ENCODE data around the gene AIF1L. TPM values are rescaled to one million over a fixed set of nuclear protein-coding genes. Genes with fewer than 3 reads are reported as not detected.

The AIF1L gene
- total RNA-seq, 2 experiments from 2014 or later, result 1.0 to 1.4 TPM

DNA sequence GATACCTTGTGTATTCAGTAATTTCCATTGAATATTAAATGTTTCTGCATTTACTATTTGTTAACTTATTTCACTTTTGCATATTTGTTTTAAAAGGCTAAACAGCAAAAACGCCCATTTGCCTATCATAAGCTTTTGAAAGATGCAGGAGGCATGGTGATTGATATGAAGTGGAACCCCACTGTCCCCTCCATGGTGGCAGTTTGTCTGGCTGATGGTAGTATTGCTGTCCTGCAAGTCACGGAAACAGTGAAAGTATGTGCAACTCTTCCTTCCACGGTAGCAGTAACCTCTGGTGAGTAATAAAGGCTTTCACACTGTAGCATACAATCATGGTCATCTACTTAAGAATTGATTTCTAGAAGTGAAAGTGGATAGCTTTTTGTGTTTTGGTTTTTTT lies 32.9 kb downstream of the AIF1L start:
- Mint-ChIP-seq H3K27me3 (no peaks in the 10 kb centered on the region), H3K27ac (peak overlapping the region; percentile 3), H3K9me3 (ENCODE audit: low read depth) (no peaks in the 10 kb centered on the region), H3K4me3 (no peak overlapping the region), H3K4me1 (peaks cover 33% of the 10 kb centered on the region), H3K36me3 (ENCODE audit: low read depth) (peaks cover 56% of the 10 kb centered on the region)
- ChIA-PET CTCF (no interaction called here), POLR2A (no interaction called here)
- DNase-seq (no peak), ATAC-seq (no peak)
- intact Hi-C loops (cut with DNase I, micrococcal nuclease), result loop anchor here (5.0 to 10.0 kb wide), 5 partner anchors 606 to 1813 kb away; partner anchors contain the start of genes MED27 (in 2 of the 2), GTF3C4 (in 1 of the 2) and TSC1 (in 1 of the 2)

DNA sequence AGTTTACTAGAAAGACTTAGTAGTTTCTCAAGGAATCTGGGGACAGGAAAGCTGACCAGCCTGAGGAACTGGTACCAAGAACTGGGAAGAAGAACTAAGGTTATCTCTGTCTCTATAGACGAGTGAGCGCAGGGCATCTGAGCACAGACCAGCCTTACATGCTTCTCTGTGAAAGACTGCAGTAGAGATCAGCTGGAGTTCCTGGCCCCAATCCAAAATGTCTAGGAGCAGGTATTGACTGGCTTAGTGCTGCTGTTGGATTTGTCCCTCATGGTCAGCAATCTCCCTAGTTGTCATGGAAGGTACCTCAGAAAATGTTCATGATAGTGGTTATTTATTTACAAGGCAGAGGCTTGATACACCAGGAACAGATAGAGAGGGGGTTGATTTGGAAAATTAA lies 42.3 kb downstream of the AIF1L start:
- Mint-ChIP-seq H3K4me1 (no peaks in the 10 kb centered on the region), H3K36me3 (ENCODE audit: low read depth) (peaks cover 55% of the 10 kb centered on the region), H3K9me3 (ENCODE audit: low read depth) (no peaks in the 10 kb centered on the region), H3K27ac (no peak overlapping the region), H3K27me3 (no peaks in the 10 kb centered on the region), H3K4me3 (no peak overlapping the region)
- intact Hi-C loops (cut with DNase I, micrococcal nuclease), result no loop called here
- ChIA-PET CTCF (no interaction called here), POLR2A (no interaction called here)
- ATAC-seq (no peak), DNase-seq (no peak)

DNA sequence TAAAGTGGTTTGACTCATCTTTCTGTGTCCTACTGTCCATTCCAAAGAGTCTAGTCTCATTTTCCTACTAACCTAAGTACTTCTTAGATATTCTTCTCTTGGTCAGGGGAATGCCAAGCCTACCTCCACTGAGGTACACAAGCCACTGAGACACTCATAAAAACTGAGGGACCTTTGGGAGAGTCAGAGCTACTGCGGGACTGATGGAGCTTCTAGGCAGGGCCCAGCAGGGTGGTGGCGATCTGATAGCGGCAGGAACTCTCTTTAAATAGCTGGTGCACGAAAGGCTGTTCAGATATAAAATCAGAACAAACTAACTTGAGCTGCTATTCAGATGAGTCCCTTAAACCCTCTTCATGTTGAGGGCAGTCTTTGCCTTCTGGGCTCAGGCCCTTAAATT lies 43.8 kb downstream of the AIF1L start:
- intact Hi-C loops (cut with DNase I, micrococcal nuclease), result no loop called here
- ChIA-PET CTCF (interaction anchor here (0.7 to 1.1 kb wide), 4 partner anchors 13 to 444 kb away, joined by 3 to 4 read pairs (median 4); no protein-coding TSS in a partner anchor), POLR2A (interaction anchor here (1.3 kb wide), 1 partner anchor 14 kb away, joined by 4 read pairs; the partner anchor contains the start of gene NUP214)
- ATAC-seq (no peak), DNase-seq (no peak)
- Mint-ChIP-seq H3K36me3 (ENCODE audit: low read depth) (peaks cover 55% of the 10 kb centered on the region), H3K9me3 (ENCODE audit: low read depth) (no peaks in the 10 kb centered on the region), H3K27me3 (no peaks in the 10 kb centered on the region), H3K4me1 (no peaks in the 10 kb centered on the region), H3K27ac (no peak overlapping the region), H3K4me3 (no peak overlapping the region)

DNA sequence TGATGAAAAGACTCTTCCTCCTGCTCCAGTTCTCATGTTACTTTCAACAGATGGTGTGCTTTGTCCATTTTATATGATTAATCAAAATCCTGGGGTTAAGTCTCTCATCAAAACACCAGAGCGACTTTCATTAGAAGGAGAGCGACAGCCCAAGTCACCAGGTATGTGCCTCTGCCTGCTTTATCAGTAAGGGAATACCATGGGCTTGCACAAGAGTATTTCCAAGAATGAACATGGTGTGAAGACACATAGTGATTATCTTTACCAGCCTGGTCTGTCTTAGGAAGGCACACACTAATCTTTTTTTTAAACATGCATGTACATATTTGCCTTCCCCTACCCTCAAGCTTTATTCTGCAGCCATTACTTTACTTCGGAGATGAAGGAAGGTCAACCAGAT lies 44.2 kb downstream of the AIF1L start:
- ATAC-seq, result no peak

DNA sequence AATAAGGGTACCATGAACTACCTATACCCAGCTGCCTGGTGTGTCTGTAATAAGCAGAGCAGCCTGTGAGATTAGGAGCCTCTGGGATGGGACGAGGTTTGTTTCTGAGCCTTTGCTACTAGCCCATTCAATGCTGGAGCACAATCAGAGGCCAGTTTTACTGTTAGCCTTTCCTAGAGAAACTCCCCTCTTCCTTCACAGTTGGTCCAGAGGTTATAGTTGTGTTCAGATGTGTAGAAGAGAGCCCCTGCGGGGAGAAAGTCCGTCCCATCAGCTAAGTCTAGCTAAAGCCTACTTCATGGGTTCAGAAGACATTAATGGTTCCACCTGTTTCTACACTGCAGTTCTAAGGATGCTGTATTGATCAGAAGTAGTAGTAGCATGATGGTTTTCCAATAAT lies 45.8 kb downstream of the AIF1L start:
- Mint-ChIP-seq H3K27me3 (no peaks in the 10 kb centered on the region), H3K9me3 (ENCODE audit: low read depth) (no peaks in the 10 kb centered on the region), H3K4me3 (no peak overlapping the region), H3K27ac (no peak overlapping the region), H3K4me1 (no peaks in the 10 kb centered on the region), H3K36me3 (ENCODE audit: low read depth) (peaks cover 62% of the 10 kb centered on the region)
- ChIA-PET CTCF (interaction anchor here (0.8 kb wide), 1 partner anchor 208 kb away, joined by 3 read pairs; no protein-coding TSS in a partner anchor), POLR2A (no interaction called here)
- DNase-seq (no peak), ATAC-seq (no peak)
- intact Hi-C loops (cut with DNase I, micrococcal nuclease), result no loop called here

More for the DNA sequence above, 44.2 kb downstream of the AIF1L start:
- ChIA-PET CTCF (interaction anchor here (0.7 to 1.1 kb wide), 3 partner anchors 14 to 444 kb away, joined by 3 to 4 read pairs (median 4); no protein-coding TSS in a partner anchor), POLR2A (interaction anchor here (1.3 kb wide), 1 partner anchor 15 kb away, joined by 4 read pairs; the partner anchor contains the start of gene NUP214)
- Mint-ChIP-seq H3K36me3 (ENCODE audit: low read depth) (peaks cover 59% of the 10 kb centered on the region), H3K27ac (no peak overlapping the region), H3K9me3 (ENCODE audit: low read depth) (no peaks in the 10 kb centered on the region), H3K4me1 (no peaks in the 10 kb centered on the region), H3K27me3 (no peaks in the 10 kb centered on the region), H3K4me3 (no peak overlapping the region)
- intact Hi-C loops (cut with DNase I, micrococcal nuclease), result no loop called here
- no peak for DNase-seq

DNA sequence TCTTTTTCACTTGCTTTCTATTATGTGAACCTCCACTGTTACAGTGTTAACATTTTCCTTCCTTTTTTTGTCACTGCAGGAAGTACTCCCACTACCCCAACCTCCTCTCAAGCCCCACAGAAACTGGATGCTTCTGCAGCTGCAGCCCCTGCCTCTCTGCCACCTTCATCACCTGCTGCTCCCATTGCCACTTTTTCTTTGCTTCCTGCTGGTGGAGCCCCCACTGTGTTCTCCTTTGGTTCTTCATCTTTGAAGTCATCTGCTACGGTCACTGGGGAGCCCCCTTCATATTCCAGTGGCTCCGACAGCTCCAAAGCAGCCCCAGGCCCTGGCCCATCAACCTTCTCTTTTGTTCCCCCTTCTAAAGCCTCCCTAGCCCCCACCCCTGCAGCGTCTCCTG lies 47.9 kb downstream of the AIF1L start:
- Mint-ChIP-seq H3K27me3 (no peaks in the 10 kb centered on the region), H3K4me1 (peaks cover 3% of the 10 kb centered on the region), H3K27ac (peak overlapping the region; percentile 43), H3K9me3 (ENCODE audit: low read depth) (no peaks in the 10 kb centered on the region), H3K4me3 (no peak overlapping the region), H3K36me3 (ENCODE audit: low read depth) (peaks cover 61% of the 10 kb centered on the region)
- DNase-seq (no peak), ATAC-seq (no peak)
- ChIA-PET CTCF (no interaction called here), POLR2A (no interaction called here)
- intact Hi-C loops (cut with DNase I, micrococcal nuclease), result no loop called here

DNA sequence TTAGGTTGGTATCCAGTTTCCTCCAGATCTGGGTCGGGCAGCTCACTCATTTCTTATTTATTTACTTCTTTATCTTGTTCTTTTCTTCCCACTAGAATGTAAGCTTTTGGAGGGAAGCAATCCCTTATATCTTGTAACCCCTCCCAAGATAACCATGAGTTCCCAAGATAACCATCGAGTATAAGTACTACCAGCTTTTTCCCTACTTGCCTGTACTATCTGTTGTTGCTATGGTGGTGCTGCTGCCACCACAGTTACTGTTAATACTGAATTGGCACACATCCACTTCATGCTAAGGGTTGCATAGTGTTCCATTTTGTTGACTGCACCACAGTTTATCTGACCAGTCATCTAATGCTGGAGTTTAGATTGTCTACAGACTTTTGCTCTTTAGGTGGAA lies 48.9 kb downstream of the AIF1L start:
- peaks cover 59% of the 10 kb centered on the region for H3K36me3 Mint-ChIP-seq (ENCODE audit: low read depth)
- ChIA-PET CTCF (interaction anchor here (1.0 to 1.2 kb wide), 2 partner anchors 31 to 33 kb away, joined by 3 to 4 read pairs; no protein-coding TSS in a partner anchor), POLR2A (no interaction called here)
- no peaks in the 10 kb centered on the region for H3K9me3 Mint-ChIP-seq (ENCODE audit: low read depth)
- H3K4me1 Mint-ChIP-seq, result peaks cover 11% of the 10 kb centered on the region
- ATAC-seq (no peak), DNase-seq (no peak)
- H3K27me3 Mint-ChIP-seq, result no peaks in the 10 kb centered on the region
- H3K27ac Mint-ChIP-seq, result no peak overlapping the region
- intact Hi-C loops (cut with DNase I, micrococcal nuclease), result no loop called here
- no peak overlapping the region for H3K4me3 Mint-ChIP-seq

DNA sequence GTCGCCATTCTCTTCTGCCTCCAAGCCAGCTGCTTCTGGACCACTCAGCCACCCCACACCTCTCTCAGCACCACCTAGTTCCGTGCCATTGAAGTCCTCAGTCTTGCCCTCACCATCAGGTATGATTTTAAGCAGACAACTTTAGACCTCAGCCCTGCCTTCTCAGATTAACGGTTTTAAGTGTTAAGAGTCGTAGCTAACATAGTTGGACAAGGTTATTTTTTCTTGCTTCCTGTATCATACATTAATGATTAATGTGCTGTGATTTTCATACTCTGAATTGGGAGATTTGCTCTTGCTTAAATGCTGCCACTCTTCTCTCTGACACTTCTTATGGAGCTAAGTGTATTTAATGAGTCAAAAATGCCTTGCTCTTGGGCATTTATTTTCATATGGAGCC lies 49.9 kb downstream of the AIF1L start:
- ChIA-PET CTCF (interaction anchor here (0.8 to 1.2 kb wide), 3 partner anchors 30 to 1320 kb away, joined by 3 to 4 read pairs (median 3); no protein-coding TSS in a partner anchor), POLR2A (interaction anchor here (0.5 kb wide), 1 partner anchor 9 kb away, joined by 3 read pairs; no protein-coding TSS in a partner anchor)
- DNase-seq, result no peak
- Mint-ChIP-seq H3K4me1 (peaks cover 11% of the 10 kb centered on the region), H3K9me3 (ENCODE audit: low read depth) (no peaks in the 10 kb centered on the region), H3K36me3 (ENCODE audit: low read depth) (peaks cover 56% of the 10 kb centered on the region), H3K27ac (no peak overlapping the region), H3K4me3 (no peak overlapping the region), H3K27me3 (no peaks in the 10 kb centered on the region)
- ATAC-seq, result no peak
- intact Hi-C loops (cut with DNase I, micrococcal nuclease), result no loop called here

DNA sequence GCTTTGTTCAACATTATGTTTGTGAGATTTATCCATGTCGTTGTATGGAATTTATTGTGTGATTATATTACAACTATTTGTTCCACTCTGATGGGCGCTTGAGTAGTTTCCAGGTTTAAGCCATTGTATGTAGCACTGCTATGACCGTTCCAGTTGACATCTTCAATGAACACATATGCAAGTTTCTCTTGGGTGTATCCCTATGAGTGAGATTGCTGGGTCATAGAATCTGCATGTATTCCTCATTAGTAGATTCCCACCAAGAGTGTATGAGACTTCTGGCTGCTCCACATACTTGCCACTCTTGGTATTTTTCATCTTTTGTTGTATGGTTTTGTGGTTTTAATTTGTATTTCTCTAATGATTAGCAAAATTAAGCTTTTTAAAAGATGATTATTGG lies 51.9 kb downstream of the AIF1L start:
- intact Hi-C loops (cut with DNase I, micrococcal nuclease), result no loop called here
- Mint-ChIP-seq H3K4me1 (peaks cover 11% of the 10 kb centered on the region), H3K27ac (no peak overlapping the region), H3K27me3 (no peaks in the 10 kb centered on the region), H3K4me3 (no peak overlapping the region), H3K9me3 (ENCODE audit: low read depth) (no peaks in the 10 kb centered on the region), H3K36me3 (ENCODE audit: low read depth) (peaks cover 59% of the 10 kb centered on the region)
- DNase-seq, result no peak
- no peak for ATAC-seq
- ChIA-PET POLR2A (no interaction called here), CTCF (interaction anchor here (0.6 kb wide), 1 partner anchor 369 kb away, joined by 4 read pairs; no protein-coding TSS in a partner anchor)

DNA sequence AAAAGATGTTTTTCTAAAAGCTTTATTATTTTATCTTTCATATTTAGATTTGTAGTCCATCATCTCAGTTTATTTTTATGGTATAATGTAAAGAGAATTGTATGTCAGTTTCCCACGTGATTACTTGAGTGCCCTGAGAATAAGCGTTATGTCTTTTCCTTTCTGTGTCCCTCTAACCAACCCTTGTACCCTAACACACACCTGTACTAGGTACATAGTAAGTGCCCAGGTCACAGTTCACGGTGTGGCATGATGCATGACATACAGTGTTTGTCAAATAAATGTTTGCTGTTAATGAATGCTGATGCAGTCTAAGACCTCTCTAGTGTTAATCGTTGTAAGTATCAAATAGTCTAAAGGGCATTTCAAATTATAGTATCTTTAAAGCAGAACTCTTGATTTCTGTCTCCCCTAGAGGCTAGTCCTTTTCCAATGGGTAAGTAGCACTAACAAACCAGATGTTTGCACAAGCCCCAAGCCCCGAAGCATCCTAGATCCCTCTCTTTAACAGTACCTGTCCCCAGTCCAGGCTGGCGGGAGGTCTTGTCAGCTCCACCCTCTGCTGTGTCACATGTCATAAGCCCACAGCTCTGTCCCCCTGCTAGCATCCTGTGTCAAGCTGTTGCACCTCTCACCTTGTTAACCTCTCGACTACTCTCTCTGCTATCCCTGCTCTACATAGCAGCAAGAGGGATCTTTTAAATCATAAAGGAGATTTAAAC lies 52.8 kb downstream of the AIF1L start:
- Mint-ChIP-seq H3K27ac (no peak overlapping the region), H3K4me3 (no peak overlapping the region), H3K36me3 (ENCODE audit: low read depth) (peaks cover 60% of the 10 kb centered on the region), H3K27me3 (no peaks in the 10 kb centered on the region), H3K4me1 (peaks cover 12% of the 10 kb centered on the region), H3K9me3 (ENCODE audit: low read depth) (no peaks in the 10 kb centered on the region)
- POLR2A ChIA-PET, result interaction anchor here (1.2 kb wide), 1 partner anchor 24 kb away, joined by 3 read pairs; the partner anchor contains the start of gene NUP214
- ATAC-seq, result no peak
- no peak for DNase-seq
- intact Hi-C loops (cut with DNase I, micrococcal nuclease), result no loop called here
- CTCF ChIA-PET, result interaction anchor here (0.6 to 1.2 kb wide), 3 partner anchors 128 to 200 kb away, joined by 3 to 5 read pairs (median 3); no protein-coding TSS in a partner anchor

DNA sequence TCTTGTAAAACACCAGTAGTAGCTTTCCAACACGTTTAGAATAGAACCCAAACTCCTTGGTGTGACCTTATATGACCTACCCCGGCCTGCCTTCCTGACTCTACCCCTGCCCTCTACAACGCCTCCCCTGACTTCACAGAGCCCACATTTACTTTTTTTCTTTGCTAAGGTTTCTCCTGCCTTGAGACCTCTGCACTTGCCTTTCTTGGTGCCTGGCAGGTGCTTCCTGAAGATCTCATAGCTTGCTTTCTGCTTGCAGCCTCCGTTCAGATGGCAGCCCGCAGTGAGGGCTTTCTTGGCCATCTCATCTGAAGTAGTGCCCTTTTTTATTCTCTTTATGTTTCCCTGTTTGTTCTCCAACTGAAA lies 53.3 kb downstream of the AIF1L start:
- ChIA-PET CTCF (interaction anchor here (0.8 to 1.2 kb wide), 3 partner anchors 65 to 200 kb away, joined by 3 to 5 read pairs (median 3); no protein-coding TSS in a partner anchor), POLR2A (interaction anchor here (1.2 kb wide), 1 partner anchor 24 kb away, joined by 3 read pairs; the partner anchor contains the start of gene NUP214)
- Mint-ChIP-seq H3K27me3 (no peaks in the 10 kb centered on the region), H3K4me1 (peaks cover 12% of the 10 kb centered on the region), H3K27ac (peak overlapping the region; percentile 40), H3K4me3 (no peak overlapping the region), H3K9me3 (ENCODE audit: low read depth) (no peaks in the 10 kb centered on the region), H3K36me3 (ENCODE audit: low read depth) (peaks cover 60% of the 10 kb centered on the region)
- no peak for ATAC-seq
- no peak for DNase-seq
- intact Hi-C loops (cut with DNase I, micrococcal nuclease), result no loop called here

DNA sequence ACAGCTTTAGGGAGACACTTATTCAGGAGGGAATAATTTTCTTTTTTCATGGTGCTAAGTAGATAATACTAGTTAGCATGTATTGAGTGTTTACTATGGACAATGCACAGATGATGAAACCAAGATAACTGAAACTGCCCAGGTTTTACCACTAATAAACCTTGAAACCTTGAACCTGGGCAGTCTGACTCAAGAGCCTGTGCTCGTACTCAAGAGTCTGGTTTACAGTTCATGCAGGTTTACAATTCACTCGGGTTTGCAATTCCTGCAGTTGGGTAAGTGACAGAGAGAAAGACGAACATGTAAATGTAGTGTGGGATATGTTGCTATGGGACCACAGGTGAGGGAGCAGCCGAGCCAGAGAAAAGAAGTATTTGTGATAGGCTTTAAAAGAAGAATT lies 57.3 kb downstream of the AIF1L start:
- Mint-ChIP-seq H3K4me3 (no peak overlapping the region), H3K27ac (no peak overlapping the region), H3K4me1 (peaks cover 12% of the 10 kb centered on the region), H3K27me3 (no peaks in the 10 kb centered on the region), H3K36me3 (ENCODE audit: low read depth) (peaks cover 52% of the 10 kb centered on the region), H3K9me3 (ENCODE audit: low read depth) (no peaks in the 10 kb centered on the region)
- ATAC-seq (no peak), DNase-seq (no peak)
- ChIA-PET CTCF (no interaction called here), POLR2A (no interaction called here)
- intact Hi-C loops (cut with DNase I, micrococcal nuclease), result no loop called here
